Activated CD4-positive, alpha-beta T cell treated with anti-CD3 and anti-CD28 coated beads, Interleukin-10, Interleukin-2, amounts not matched to agents 100 ng/mL and 50 ng/mL, durations not matched to agents 16 hours and 8 hours (primary cell): Measurements from ENCODE around the gene GRK4.
"Not testable (repeated sequence)": the region's sequence is repeated elsewhere in the genome, so short reads cannot be mapped to it uniquely, and the experiment has no call there.

ENCODE experiments used
- DNase-seq: peaks from one replicate; pipeline ENCODE4 v3.0.0-alpha.2; 2020

Gene GRK4

DNA sequence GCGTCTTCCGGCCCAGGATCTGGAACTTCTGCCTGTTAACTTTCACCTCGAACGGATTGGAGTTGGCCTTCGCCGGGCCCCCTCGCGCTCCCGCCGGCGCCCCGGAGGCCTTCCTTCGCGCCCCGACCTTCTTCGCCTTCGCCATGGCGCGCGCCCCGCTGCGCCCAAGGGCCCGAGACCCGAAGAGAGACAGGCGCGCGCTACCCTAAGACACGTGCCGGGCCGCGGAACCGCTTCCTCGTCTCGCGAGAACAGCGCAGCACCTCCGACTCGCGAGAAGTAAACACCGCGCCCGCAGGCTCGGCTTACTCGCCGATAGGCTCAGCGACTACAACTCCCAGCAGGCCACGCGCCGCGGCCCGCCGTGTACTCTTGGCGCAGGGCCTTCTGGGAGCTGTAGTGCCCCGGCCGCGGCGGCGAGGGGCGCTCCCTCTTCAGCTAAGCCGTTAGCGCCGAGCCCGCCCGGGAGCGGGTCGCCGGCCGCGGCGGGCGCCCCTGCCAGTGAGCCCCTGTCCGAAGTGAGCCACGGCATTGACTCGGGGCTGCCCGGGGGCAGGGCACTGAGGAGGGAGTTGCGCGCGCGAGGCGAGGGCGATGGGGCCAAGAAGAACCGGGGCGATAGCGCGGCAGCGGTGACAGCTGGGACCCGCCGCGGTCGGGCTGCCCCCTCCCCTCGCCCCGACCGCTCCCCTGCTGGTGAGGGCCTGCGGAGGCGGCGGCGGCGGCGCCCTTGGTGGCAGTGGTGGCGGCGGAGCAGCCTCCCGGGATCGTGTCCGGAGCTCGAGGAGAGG, at the start of gene GRK4, which contains the start of gene NOP14:
GRK4 (plus strand) TSS at position 397 of the 791 bp plus-strand sequence. CDS start 500 bp downstream, outside the sequence.
NOP14 (minus strand) TSS at position 232 of the 791 bp plus-strand sequence; CDS start at position 145, 87 bp downstream.
- peak; percentile 99 for DNase-seq

DNA sequence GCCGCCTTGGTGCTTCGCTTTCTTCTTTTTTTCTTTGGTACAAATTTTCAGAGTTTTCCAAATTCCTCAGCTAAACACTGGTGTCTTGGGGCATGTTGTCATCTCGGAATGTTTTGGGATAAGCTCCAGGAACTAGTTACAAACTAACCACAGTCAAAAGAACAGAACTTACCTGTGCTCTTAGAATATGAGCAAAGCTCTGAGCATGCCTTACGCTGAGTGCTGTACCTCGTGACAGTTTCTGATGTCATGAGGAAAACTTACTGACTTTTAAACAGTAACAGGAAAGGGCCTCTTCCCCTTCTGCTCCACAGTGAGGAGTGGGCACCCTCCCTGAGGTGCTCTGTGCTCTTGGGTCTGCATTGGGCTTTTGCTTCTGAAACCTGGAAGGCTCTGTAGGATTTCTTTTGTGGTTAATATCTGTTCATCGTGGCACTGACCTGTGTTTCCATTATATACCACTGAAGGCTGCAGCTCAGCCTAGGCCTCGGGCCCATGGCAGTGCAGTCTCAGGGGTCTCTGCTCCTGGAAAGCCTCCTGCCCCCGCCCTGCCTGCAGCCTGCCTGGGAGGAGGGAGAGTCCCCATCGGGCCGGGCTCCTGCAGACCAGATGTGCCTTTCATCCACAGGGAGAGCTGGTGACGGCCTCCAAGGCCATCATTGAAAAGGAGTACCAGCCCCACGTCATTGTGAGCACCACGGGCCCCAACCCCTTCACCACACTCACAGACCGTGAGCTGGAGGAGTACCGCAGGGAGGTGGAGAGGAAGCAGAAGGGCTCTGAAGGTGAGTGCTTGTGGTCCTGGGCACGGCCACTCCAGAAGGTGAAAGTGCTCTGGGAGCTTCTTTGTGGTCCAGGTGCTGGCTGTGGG, 48.9 kb upstream of the GRK4 start:
- peak; percentile 41 for DNase-seq

DNA sequence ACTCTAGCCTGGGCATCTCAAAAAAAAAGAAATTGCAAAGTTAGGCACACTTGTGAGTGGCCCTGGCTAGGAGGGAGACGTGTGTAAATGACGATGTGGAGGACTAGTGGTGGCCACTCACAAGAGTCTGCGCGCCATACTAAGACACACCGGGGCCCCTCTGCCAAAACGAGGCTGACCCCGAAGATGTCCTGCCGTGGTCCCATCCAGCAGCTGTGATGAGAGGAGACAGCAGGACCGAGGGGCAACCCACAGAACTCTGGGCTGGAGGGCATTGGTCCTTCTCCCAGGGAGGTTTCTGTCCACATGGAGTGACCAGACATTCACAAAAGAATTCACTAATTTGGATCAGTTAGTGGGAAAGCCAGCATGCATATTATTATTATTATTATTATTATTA, 47.6 kb upstream of the GRK4 start:
- DNase-seq: no peak

DNA sequence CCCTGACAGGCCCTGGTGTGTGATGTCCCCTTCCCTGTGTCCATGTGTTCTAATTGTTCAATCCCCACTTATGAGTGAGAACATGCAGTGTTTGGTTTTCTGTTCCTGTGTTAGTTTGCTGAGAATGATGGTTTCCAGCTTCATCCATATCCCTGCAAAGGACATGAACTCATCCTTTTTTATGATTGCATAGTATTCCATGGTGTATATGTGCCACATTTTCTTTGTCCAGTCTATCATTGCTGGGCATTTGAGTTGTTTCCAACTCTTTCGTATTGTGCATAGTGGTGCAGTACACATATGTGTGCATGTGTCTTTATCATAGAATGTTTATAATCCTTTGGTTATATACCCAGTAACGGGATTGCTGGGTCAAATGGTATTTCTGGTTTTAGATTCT, 46.7 kb upstream of the GRK4 start:
- not testable (repeated sequence) for DNase-seq

DNA sequence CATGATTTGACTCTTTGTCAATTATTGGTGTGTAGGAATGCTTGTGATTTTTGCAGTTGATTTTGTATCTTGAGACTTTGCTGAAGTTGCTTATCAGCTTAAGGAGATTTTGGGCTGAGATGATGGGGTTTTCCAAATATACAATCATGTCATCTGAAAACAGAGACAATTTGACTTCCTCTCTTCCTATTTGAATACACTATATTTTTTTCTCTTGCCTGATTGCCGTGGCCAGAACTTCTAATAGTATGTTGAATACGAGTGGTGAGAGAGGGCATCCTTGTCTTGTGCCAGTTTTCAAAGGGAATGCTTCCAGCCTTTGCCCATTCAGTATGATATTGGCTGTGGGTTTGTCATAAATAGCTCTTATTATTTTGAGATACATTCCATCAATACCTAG, 45.1 kb upstream of the GRK4 start:
- DNase-seq: not testable (repeated sequence)

DNA sequence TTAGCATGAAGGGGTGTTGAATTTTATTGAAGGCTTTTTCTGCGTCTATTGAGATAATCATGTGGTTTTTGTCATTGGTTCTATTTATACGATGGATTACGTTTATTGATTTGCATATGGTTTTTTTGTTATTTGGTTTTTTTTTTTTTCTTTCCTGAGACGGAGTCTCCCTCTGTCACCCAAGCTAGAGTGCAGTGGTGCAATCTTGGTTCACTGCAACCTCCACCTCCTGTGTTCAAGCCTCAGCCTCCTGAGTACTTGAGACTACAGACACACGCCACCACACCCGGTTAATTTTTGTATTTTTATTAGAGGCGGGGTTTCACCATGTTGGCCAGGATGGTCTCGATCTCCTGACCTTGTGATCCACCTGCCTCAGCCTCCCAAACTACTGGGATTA, 44.7 kb upstream of the GRK4 start:
- DNase-seq: not testable (repeated sequence)

DNA sequence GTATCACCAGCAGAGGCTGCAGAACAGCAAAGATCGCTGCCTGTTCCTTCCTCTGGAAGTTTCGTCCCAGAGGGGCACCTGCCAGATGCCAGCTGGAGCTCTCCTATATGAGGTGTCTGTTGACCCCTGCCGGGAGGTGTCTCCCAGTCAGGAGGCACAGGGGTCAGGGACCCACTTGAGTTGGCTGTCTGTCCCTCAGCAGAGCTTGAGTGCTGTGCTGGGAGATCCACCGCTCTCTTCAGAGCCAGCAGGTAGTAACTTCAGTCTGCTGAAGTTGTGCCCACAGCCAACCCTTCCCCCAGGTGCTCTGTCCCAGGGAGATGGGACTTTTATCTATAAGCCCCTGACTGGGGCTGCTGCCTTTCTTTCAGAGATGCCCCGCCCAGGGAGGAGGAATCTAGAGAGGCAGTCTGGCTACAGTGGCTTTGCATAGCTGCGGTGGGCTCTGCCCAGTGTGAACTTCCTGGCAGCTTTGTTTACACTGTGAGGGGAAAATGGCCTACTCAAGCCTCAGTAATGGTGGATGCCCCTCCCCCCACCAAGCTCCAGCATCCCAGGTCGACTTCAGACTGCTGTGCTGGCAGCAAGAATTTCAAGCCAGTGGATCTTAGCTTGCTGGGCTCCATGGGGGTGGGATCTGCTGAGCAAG, 40.8 kb upstream of the GRK4 start:
- not testable (repeated sequence) for DNase-seq

DNA sequence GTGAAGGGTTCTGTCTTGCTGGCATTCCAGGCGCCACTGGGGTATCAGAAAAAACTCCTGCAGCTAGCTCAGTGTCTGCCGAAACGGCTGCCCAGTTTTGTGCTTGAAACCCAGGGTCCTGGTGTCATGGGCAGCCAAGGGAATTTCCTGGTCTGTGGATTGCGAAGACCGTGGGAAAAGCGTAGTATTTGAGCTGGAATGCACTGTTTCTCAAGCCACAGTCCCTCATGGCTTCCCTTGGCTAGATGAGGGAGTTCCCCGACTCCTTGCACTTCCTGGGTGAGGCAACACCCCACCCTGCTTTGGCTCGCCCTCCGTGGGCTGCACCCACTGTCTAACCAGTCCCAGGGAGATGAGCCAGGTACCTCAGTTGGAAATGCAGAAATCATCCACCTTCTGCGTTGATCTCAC, 40.2 kb upstream of the GRK4 start:
- DNase-seq: no peak

DNA sequence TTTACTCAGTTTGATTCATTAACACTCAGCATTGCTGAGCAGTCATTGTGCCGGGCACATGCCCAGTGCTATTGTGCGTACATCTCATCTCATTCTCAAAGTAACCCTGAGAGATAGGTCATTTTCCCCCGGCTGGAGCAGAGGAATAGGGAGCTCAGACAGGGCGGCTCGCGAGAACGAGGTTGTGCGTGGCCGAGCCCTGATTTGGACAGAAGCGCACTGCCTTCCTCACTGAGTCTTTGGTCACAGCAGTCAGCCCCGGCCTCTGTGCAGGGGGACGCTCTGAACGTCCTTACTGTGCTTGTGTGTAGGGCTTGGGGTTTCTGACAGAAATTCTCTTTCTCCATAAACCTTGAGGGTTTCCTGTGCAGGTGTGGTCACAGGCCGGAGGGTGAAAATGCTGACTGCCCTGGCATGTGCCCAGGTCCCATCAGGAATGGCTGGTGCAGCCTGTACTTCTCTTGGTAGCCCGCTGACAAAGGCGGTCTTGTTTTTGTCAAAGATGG, 39.6 kb upstream of the GRK4 start:
- no peak for DNase-seq

DNA sequence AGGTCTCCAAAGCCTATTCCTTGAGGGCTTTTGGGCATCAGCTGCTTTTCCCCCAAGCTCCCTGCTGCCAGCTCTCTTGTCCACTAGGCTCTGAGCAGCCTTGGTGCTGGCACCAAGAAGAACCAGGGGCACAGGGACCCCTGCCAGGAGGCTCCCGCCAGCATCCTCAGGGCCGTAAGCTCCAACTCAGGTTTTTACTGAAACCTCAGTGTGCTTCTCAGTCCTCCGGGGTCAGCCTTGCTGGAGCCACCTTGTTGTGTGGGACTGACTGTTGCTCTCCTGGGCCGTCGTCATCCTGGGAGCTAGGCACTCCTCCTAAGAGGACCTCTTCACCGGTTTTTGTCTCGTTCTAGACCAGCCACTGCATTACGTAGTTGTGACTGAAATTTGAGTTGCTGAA, 39.1 kb upstream of the GRK4 start:
- no peak for DNase-seq

DNA sequence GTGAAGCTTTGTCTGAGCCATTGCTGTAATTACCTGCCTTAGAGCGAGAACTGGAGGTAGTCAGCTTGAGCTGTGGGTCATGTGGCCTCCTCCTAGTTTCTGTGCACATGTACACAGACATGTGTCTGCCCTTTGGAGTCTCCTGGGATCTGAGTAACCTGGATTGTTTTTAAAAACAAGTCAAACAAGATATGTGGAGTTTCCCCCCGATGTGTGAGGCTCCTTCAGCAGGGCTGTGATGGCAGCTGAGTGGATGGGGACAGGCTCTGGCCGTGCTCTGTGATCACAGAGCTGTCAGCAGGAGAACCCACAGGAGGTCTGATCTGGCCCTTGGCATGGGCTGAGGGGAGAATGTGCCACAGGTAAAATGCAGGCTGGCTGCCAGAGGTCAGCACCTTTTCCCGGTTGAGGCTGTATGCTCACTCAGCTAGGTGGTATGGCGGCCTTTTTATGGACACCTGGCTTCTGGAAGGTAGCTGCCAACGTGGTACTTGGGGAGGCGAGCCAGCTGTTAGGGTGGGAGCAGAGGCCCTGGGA, 38.5 kb upstream of the GRK4 start:
- DNase-seq: no peak

DNA sequence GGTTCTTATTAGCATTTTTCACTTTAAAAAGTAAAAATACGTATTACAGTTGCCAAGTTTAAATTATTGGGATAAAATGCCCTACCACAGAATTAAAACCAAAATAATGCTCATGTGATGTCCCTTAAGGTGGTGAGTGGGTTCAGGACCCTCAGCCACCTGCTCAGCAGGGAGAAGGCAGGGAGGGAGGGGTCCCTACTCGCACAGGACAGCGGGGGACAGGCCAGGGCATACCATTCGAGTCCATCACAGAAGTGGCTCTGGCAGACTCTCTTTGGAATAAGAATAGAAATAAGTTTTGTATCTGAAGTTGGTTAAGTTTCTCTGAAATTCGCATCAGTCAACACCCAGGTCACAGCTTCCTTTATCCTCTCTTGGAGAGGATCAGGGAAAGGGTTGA, 37.9 kb upstream of the GRK4 start:
- no peak for DNase-seq

DNA sequence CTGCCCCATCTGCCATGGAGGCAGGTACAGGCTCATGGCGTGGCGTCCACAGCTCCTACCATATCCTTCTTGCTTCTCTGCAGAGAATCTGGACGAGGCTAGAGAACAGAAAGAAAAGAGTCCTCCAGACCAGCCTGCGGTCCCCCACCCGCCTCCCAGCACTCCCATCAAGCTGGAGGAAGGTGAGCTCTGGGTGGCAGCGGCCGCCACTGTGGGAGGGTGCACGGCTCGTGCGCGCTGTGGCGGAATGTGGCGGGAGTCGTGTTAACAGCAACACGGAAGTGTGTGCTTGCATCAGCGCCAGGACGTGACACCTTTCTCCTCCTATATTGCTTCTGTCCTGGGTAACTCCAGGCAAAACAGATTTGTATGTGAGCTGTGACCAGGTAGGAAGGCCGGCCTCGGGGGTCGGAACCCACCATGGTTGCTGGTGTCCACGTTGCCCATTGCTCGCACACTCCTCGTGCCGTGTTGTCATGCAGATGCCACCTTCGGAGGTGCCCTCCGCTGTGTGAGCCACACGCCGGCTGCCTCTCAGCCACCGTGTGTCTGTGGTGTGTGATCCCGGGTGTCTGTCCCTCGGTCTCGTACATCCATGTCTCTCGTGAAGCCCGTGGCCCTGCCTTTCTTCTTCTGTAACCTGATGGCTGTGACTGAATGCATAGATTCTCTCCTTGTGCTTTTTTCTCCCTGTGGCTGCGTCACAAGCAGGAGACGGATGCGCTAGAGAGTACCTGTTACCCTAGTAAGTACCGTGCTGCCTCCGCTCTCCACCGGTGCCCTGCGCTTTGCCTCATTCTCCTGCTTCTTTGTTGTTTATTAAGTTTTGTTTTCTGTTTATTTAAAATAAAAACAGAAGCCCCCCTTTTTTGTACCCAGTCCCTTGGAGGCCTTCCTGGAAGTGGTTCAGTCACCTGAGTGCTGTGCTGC, 37.2 kb upstream of the GRK4 start:
- no peak for DNase-seq

DNA sequence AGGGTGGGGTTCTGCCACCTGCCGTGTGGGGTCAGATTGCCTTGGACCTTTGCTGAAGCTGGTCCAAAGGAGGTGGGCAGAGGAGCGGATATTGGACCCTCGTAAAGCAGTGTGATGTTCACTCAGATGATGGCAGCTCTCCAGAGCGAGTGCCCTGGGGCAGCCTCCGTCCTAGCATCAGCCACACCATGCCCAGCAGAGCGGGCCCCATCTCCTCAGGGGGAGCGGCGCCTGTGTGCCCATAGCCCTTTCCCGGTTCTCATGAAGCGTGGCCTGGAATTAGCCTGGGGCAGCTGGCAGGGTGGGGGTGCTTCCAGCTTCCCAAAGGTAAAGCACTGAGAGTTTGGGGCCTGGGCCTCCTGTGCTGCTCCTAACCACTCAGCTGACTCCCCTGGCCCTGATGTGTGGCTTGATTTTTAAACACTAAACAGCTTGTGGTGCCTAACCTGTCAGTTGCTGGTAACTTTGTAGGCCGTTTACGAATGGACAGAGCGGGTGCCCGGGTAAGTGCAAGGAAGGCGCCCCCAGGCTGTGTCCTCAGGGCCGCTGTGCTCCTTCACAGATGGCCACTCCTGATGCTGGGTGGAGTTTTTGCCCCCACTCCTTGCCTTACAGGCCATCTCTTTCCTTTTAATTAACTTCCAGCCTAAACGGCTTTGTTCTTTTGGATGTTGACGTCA, 36.2 kb upstream of the GRK4 start:
- DNase-seq: no peak

DNA sequence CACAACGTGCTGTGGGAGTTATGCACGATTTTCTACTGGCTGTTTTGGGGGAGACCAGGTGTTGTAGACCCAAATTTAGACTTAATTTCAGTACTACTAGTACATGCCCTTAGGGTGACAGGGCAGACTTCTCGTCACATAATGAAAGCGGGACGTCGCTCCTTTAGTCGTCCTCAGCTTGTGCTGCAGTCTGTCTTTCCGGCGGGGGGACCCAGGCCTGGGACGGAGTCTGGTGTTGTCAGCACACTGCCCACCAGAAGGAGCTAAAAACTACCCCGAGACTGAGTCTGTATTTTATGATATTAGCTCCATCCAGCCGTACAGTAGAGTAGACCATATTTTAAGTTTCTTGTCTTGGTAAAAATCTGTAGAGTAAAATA, 35.7 kb upstream of the GRK4 start:
- DNase-seq: no peak

DNA sequence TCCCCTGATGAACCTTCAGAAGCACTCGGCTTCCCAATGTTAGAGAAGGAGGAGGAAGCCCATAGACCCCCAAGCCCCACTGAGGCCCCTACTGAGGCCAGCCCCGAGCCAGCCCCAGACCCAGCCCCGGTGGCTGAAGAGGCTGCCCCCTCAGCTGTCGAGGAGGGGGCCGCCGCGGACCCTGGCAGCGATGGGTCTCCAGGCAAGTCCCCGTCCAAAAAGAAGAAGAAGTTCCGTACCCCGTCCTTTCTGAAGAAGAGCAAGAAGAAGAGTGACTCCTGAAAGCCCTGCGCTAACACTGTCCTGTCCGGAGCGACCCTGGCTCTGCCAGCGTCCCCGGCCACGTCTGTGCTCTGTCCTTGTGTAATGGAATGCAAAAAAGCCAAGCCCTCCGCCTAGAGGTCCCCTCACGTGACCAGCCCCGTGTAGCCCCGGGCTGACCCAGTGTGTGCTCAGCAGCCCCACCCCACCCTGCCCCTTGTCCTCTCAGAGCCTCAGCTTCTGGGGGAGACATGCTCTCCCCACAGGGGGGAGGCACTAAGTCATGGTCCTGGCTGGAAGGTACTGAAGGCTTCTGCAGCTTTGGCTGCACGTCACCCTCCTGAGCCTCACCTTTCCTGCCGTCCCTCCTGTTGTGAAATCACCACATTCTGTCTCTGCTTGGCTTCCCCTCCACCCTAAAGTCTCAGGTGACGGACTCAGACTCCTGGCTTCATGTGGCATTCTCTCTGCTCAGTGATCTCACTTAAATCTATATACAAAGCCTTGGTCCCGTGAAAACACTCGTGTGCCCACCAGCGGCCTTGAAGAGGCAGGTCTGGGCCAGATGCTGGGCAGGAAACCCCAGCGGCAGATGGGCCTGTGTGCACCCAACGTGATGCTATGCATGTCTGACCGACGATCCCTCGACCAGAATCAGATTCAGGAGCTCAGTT, 34.9 kb upstream of the GRK4 start:
- no peak for DNase-seq

DNA sequence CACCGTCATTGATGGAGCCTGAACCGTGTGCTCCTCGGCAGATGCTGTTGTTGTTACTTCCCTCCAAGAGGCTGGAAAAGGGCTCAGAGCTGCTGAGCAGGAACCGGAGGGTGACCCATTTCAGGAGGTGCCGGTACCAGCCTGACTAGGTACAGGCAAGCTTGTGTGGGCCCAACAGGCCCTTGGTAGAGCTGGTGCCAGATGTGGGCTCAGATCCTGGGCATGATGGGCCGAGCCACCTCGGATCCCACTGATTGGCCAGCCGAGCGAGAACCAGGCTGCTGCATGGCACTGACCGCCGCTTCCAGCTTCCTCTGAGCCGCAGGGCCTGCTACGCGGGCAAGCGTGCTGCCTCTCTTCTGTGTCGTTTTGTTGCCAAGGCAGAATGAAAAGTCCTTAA, 33.9 kb upstream of the GRK4 start:
- DNase-seq: no peak

DNA sequence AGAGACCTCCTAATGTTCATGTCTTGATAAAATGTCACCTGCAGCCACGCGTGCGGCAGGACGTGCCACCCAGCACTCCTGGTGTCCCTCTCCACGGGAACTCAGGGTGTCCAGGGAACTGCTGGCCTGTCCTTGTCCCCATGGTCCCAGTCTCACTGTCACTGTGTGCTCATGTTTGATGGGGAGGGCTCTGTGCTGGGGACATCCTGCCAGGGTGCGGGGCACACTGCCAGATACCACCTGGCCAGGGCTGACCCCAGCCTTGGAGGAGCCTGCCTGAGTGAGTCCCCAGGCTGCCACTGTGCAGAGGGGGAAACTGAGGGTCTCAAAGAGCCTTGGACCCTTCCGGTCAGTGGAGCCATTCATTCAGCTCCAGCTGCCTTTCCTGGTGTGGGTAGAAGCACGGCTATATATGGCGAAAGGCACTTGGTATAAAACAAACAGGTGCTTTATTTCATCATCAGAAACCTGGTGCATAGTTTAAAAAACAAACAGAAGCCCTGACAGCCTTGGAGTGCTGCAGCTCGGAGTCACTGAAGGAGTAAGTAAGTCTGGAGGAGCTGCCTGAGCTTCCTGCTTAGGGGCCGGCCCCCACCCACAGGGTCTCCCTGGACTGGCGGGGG, 33.1 kb upstream of the GRK4 start:
- no peak for DNase-seq

DNA sequence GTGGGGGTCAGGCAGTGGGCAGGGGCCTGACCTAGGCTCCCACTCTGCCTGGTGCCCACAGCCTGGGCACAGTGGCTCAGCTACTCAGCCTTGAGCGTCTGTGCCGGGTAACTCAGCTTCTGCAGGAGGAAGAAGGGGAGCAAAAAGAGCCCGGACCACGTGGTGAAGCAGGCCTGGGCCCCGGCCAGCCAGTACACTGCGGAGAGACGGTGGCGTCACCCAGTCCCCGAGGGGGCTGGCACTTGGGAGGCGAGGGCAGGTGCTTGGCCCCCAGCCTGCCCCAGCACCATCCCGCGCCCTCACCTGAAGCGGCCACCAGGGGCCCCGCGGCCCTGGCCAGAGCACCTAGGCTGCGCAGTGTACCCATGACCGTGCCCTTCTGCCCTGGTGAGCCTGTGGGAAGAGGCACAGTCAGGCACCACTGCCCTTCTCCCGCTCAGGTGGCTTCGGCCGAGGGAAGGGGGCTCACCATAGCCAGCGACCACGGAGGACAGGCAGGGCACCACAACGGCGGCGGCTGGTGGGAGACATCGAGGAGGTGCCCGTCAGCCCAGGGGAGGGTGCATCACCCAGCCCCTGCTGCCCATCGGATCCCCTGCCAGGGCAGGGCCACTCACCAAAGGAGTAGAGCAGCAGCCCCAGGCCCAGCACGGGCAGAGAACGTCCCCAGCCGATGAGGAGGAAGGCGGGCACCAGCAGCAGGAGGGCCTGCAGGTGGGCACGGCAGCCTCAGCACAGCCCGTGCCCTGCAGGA, 32.4 kb upstream of the GRK4 start:
- DNase-seq: no peak
